KOPT-K1 (cell line): ENCODE measurements around the gene MYO9B.

ENCODE experiments used
- H3K27ac ChIP-seq: fragments of 200-600 bp; sonication (generic); 2 replicates; pipeline ENCODE4 v1.5.1; 2016; ENCODE audit warnings: antibody characterized with exemption, mild to moderate bottlenecking, low read depth, low read length; ENCODE audit not compliant: poor library complexity, severe bottlenecking
- H3K36me3 ChIP-seq: fragments of 200-600 bp; sonication (generic); 2 replicates; pipeline ENCODE4 v1.5.1; 2017; ENCODE audit warnings: antibody characterized with exemption, mild to moderate bottlenecking, low read length, moderate library complexity; ENCODE audit not compliant: insufficient read depth
- H3K9me3 ChIP-seq: fragments of 200-600 bp; sonication (generic); 2 replicates; pipeline ENCODE4 v1.5.1; 2017; ENCODE audit warnings: antibody characterized with exemption, low read length, mild to moderate bottlenecking; ENCODE audit not compliant: insufficient read depth, poor library complexity, severe bottlenecking

MYO9B gene

DNA sequence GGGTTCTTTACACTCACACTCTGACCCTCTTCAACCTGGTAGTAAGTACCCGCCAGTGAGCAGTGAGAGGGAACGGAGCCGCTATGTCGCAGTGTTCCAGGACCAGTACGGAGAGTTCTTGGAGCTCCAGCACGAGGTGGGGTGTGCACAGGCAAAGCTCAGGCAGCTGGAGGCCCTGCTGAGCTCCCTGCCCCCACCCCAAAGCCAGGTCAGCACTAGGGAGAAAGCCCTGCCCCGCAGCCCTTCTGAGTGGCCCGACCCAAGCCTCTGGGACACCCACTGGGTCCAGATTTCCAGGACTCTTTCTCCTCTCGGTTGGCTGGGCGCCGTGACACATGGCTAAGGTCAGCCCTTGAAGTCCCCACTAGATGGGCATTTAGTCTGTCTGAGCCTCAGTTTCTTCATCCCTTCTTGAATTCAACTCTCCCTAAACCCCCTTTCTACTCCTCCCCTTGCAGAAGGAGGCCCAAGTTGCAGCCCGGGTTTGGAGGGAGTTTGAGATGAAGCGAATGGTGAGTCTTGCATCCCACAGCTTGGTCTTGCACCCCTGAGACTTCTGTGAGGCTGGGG is 152.3 kb downstream of the MYO9B start:
- Histone ChIP-seq H3K9me3 (no peaks in the 10 kb centered on the region), H3K27ac (no peak overlapping the region), H3K36me3 (peaks cover 27% of the 10 kb centered on the region)

DNA sequence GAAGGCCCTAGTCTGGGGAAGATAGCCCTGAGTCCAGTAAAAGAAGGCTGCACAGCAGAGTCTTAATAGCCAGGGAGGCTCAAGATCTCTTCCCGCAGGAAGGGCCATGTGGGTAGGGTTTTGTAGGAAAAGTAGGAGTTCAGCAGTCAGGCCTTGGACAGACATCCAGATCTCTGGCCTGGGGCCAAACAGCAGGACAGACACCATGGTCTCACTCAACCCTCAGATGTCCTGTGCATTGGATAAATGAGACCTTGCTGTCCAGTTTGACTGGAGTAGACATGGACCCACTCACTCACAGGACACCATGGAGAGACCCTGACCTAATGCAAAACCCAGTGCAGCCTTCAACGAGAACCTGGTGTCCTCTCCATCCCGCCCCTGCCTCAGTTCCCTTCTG is 154.3 kb downstream of the MYO9B start:
- no peaks in the 10 kb centered on the region for H3K9me3 ChIP-seq
- H3K27ac ChIP-seq, result no peak overlapping the region
- H3K36me3 ChIP-seq, result peaks cover 27% of the 10 kb centered on the region

DNA sequence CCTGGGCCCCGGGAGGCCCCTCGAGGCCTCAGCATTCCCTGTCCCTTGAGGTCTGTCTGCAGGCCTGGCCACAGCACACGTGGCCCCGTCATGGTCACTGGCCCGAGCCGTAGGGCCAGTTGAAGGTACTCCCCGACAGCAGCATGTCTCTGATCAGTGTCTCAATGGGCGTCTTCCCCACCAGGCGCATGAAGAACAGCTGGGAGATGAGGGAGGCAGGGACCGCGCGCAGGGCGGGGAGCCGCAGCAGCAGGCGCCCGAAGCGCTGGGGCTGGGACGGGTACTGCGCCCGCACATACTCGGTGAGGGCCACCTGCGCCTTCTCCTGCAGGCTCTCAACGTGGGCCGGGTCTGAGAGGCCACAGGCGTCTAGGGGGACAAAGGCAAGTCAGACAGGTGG is 156.7 kb downstream of the MYO9B start:
- Histone ChIP-seq H3K9me3 (no peaks in the 10 kb centered on the region), H3K27ac (no peak overlapping the region), H3K36me3 (peaks cover 27% of the 10 kb centered on the region)

DNA sequence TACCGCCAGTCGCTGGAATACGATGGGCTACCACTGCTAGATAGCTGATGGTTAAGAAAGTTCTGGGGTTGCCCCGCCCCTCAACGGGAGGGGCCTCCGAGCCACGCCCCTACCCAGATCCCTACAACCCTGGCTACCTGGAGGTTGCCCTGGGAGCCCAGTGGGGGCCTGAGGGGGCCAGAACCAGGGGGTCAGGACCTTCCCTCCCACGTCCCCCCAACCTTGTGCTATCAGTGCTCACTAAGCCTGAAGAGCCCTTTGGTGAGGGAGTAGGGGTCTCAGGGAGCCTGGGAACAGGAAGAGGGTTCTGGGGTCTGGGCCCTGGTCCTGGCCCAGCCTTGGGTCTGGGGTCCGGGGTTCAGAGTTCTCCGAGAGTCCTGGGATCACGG is 159.3 kb downstream of the MYO9B start:
- Histone ChIP-seq H3K27ac (peak overlapping the region; percentile 57), H3K9me3 (no peaks in the 10 kb centered on the region), H3K36me3 (peaks cover 23% of the 10 kb centered on the region)

DNA sequence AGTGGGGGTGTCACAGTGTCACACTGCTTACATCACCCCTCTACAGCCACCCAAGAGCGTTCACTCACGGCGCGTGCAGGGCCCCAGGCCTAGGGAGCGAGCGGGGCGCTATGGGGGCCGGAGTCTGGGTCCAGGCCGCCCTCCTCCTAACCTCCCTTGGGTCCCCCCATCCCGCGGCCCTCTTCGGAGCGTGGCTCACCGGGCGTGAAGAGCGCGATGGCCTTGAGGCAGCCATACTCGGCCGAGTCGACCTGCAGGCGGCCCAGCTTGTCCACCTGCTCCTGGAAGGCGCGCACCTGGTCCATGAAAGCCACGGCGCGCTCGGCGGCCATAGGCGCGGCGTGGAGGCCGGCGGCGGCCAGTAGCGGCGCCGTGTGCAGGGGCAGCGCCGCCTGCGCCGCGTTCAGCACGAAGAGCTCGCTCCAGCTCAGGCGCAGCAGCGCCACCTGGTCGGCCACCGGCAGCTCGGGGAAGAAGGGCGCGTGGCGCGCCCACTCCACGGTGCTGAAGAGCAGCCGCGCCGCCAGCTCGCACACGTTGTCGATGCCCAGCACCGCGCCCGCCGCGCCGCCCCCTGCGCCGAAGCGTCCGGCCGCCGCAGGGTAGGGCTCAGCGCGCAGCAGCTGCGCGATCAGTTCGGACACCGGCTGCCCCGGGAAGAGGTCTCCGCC is 159.9 kb downstream of the MYO9B start:
- peaks cover 19% of the 10 kb centered on the region for H3K36me3 ChIP-seq
- peak overlapping the region; percentile 57 for H3K27ac ChIP-seq
- no peaks in the 10 kb centered on the region for H3K9me3 ChIP-seq

DNA sequence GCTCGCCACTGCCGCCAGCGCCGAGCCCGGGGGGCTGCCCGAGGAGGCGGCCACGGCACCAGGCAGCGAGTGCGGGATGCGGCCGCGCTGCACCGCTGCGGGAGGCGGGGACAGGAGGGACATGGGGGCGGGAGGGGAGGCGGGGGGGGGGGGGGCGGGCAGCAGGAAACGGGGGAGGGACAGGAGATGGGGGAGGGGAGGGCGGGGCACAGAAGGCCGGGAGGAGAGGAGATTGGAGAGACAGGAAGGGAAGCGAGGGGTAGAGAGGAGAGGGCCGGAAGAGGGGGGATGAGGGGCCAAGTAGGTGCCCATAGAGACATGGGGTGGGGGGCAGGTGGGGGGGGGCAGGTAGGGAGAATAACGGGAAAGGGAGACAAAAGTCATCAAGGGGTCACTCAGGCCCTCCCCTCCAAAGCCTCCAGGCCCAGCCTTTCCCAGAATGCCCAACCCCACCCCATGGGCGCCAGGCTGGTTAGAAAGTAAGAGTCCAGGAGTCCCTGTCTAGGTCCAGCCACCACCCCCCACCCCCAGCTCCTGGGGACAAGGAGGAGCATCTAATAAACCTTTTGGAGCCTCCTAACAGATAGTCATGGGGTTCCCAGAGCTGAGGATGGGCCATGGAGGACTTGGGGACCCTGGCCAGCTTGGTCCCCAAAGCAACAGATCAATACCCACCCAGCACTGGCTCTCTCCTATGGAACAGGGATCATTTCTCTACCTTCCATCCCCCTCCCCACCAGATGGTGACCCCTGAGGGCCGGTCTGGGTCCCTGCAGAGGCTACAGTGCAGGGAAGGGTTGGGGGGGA is 160.6 kb downstream of the MYO9B start:
- H3K36me3 ChIP-seq, result peaks cover 15% of the 10 kb centered on the region
- no peaks in the 10 kb centered on the region for H3K9me3 ChIP-seq
- H3K27ac ChIP-seq, result peak overlapping the region; percentile 57

DNA sequence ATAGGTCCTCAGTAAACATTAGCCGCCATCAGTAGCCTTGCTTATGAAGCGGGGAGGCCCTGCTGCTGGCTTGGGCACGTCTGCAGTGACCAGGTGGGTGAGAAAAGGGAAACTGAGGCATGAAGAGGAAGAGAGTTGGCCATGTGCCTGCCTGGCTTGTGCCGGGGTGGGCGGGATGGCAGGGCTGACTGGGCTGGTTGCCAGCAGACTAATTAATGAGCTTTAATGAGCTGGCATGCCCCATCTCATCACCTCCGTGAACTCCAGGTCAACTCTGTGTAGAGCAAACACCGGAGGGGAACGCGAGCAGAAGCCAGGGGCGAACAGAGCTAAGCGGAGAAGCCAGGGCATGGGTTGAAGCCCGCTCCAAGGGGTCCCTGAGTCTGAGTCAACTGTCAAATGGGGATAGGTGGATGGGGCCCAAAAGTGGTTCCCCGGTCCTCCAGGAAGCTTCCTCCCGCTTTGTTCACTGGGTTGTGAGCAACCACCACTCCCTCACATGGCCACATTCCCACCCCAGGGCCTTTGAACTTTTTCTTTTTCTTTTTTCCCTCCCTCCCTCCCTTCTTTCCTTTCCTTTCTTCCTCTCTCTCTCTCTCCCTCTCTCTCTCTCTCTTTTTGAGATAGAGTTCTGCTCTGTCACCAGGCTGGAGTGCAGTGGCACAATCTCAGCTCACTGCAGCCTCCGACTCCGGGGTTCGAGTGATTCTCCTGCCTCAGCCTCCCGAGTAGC is 161.4 kb downstream of the MYO9B start:
- Histone ChIP-seq H3K9me3 (no peaks in the 10 kb centered on the region), H3K36me3 (peaks cover 7% of the 10 kb centered on the region), H3K27ac (no peak overlapping the region)

DNA sequence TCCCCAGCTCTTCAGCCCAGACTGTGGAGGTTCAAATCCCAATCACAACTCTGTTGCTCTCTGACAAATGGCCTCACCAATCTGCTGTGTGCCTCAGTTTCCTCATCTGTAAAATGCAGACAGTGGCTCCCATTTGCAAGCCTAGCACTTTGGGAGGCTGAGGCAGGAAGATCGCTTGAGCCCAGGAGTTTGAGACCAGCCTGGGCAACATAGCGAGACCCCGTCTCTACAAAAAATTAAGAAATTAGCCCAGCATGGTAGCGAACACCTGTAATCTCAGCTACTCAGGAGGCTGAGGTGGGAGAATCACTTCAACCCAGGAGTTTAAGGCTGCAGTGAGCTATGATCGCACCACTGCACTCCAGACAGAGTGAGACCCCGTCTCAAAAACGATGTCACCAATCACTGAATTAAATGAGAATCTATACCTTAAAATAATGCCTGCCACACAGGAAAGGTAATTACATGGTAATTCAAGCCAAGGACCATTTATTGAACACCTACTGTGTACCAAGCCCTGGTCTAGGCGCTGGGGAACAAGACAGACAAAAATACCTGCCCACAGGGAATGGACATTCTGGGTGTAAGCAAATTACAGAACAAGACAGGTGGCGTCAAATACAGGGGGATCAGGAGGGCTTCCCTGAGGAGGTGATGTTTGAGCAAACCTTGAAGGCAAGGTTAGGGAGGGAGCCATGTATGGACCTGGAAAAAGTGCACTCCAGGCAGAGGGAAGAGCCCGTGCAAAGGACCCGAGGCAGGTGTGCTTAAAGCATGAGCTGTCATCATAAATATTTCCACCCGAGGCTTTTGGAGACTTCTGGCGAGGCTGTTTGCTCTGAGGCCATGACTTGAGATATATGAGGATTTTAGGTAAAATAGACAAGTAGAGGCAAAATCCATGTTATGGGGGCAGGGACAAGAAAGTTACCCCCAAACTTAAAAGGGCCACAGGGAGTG is 162.4 kb downstream of the MYO9B start:
- Histone ChIP-seq H3K27ac (no peak overlapping the region), H3K9me3 (no peaks in the 10 kb centered on the region), H3K36me3 (no peaks in the 10 kb centered on the region; the same call in 1 of the 2 replicates)

DNA sequence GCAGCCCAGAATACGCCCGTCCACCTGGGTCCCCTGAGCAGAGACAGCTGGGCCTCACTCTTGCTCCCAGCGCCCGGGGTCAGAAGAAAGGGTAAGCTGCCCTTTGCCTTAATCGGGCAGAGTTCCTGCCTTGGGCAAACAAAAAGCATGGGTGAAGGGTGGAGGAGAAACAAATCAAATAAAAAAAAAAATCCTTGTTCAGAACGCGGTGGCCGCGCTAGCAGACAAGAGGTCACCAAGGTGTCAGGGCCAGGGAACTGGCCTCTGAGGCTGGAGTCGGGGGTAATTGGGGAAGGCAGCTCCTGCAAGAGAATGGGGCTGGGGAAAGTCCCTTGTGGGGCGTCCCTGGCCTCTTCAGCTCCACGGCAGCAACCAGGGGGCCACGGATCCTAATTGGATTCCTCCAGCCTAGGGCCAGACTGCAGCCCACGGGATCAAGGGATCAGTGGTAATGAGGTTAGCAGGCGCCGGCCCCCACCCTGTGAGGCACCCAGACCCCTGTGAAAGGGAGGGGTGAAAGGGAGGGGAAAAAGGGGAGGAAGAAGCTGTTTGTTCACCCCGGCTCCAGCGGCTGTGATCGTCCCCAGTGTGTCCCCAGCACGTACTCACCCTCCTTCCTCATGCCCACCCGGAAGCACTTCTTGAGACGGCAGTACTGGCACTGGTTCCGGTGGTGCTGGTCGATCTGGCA is 164.6 kb downstream of the MYO9B start:
- H3K9me3 ChIP-seq, result no peaks in the 10 kb centered on the region

DNA sequence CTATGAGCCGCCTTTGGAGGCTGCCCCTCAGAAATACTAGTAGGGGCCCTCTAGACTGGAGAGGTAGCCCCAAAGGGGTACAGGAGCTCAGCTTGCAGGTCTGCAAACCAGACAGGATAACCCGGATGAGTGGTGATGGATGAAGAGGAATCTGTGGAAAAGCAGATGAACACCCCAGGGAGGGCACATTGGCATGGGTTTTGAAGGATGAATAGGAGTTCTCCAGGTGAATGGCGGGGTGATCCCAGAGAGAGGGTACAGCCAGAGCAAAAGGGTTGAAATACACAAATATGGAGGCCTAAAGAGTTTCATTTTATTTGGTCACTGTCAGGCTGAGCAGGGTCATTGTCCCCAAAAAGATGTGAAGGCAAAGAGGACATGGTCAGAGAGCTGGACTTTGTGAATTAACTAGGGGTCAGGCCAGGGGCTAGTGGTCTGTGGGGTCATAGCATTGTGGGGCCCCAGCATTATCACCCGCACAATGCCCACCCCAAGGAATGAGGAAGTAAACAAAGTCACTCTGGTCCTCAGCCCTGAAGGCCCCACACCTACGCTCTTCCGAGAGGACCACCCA is 165.3 kb downstream of the MYO9B start:
- Histone ChIP-seq H3K36me3 (no peaks in the 10 kb centered on the region), H3K27ac (no peak overlapping the region), H3K9me3 (no peaks in the 10 kb centered on the region)

More for the DNA sequence above, 164.6 kb downstream of the MYO9B start:
- Histone ChIP-seq H3K27ac (no peak overlapping the region), H3K36me3 (no peaks in the 10 kb centered on the region)

DNA sequence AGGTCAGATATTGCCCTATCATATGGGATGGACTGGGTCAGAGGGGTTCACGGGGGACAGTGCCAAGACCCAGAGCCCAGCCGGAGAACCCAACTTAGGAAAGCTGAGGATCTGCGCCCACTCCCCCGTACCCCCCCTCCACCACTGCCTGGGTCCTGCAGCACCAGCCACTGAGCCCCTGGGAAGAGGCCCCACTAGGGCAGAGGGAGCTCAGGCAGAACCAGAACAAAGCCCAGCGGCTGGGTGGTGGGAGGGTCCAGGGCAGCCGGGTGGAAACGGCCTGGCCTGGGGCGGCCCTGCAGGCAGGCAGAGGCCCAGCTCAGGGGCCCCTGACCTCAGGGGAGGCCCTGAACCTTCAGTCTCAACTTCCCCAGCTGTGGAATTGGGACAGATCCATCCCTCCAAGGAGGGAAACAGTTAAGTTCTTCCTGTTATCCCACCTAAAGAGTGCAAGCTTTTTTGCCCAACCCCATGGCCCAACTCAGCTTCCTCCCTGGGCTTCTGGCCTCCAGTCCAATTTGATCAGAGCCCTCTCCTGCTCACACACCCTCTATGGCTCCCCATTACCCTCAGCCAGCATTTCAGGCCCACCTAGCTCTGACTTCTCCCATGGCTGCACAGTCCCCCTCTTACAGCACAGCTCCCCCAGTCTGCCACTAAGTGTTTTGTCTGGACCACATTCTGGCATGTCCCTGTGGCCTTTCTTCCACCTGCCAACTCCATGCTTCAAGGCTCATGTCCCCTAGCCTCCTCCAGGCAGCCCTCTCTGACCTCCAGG is 167.0 kb downstream of the MYO9B start:
- H3K27ac ChIP-seq, result no peak overlapping the region

DNA sequence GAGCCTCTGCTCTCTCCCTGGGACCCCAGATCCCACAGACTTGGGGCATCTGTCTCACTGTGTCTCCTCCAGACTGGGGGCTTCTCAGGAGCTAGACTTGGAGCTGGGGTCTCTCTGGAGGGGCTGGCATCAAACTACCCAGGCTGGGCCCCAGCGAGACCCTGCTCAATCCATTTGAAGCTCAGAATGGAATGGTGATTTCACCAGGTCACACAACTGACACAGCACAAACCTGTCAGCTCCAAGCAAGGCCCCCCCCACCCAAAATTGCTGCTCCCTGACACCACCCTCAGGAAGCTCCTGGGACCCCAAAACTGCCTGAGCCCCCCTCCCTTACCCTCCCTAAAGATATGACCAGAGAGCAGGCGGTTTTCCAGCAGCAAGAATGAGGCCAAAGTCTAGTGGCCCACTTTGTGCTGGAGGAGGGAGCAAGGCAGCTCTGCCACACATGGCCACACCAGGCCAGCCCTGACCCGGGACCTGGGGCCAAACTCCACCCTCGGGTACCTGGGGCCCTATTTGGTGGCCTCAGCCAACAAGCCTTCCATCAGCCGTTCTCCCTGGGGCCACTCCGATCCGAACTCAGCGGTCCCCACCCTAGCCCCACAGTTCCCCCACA is 167.7 kb downstream of the MYO9B start:
- Histone ChIP-seq H3K9me3 (no peaks in the 10 kb centered on the region), H3K36me3 (no peaks in the 10 kb centered on the region), H3K27ac (no peak overlapping the region)

More for the DNA sequence above, 167.0 kb downstream of the MYO9B start:
- Histone ChIP-seq H3K9me3 (no peaks in the 10 kb centered on the region), H3K36me3 (no peaks in the 10 kb centered on the region)
